ENCODE results near the gene CRKL. TPM values are rescaled to one million over a fixed set of nuclear protein-coding genes. Genes with fewer than 3 reads are reported as not detected.

CRKL gene
- polyA plus RNA-seq, 3 donors = 26.0 to 37.5 (median 29.4) TPM

DNA sequence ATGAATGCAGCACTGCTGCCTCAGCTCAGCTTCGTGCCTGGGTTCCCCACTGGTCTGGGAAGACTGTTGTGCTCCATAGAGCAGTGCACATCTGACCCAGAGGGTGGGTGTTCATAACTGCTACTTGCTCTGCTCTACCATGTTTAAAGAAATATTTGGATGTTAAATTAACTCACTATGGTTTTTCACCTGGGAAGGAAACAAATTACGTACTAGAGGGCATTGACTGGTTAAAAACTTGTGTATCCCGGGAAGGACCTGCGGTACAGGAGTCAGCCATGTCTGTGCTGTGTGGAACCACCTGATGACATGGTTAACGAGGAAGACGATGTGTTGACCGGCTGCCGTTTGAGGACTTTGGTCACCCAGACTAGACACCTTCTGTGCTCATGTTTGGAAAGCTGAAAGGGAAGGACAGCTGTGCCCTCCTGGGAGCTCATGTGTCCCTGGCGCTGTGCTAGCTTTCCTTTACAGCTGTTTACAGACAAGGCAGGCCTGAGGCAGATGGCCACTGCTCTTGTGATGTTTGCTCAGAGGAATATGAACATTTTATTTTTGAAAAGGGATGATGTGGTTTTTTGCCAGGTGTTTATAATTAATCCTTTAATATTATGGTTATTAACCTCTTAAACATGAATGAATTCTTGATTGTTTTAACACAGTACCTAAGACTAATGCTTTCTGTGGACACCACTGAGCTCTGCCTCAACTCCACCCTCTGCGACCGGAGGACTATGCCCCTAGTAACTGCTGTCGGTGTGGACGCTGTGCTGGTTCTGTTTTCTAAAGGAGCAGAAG lies 35.5 kb downstream of the CRKL start:
- H3K27me3 Mint-ChIP-seq (ENCODE audit: low read depth in 3 of 3) = no peaks in the 10 kb centered on the region
- no peak for DNase-seq
- H3K27ac ChIP-seq (ENCODE audit: low read depth in 1 of 2, low read length in 2 of 2) = peak overlapping the region in 1 of 2 donors; percentile 56
- H4K20me1 ChIP-seq (ENCODE audit: insufficient read depth, low read length) = peaks cover 73% of the 10 kb centered on the region
- H3K4me3 Mint-ChIP-seq = peak overlapping the region in 1 of 2 donors; percentile 1
- no peak overlapping the region for H3K4me3 ChIP-seq (replicated peaks in 1 of 3; ENCODE audit: low read depth in 2 of 3, low read length in 3 of 3)
- H3K9me3 Mint-ChIP-seq = no peaks in the 10 kb centered on the region
- H3K4me1 Mint-ChIP-seq = peaks cover 22% of the 10 kb centered on the region
- no peak overlapping the region for H3K4me2 ChIP-seq (replicated peaks; ENCODE audit: extremely low read depth, low read length, poor library complexity, severe bottlenecking)
- no peak overlapping the region for H2AFZ ChIP-seq (ENCODE audit: insufficient read depth, low read depth, low read length, poor library complexity, severe bottlenecking)
- H3K9ac ChIP-seq (ENCODE audit: insufficient read depth, low read length, poor library complexity, severe bottlenecking) = no peak overlapping the region
- peaks cover 48 to 54% of the 10 kb centered on the region in 2 donors for H3K36me3 Mint-ChIP-seq
- no peaks in the 10 kb centered on the region for H3K9me3 ChIP-seq (replicated peaks in 1 of 2; ENCODE audit: control insufficient read depth in 1 of 2, insufficient read depth in 1 of 2, low read length in 2 of 2)
- peaks cover 85% of the 10 kb centered on the region for H3K79me2 ChIP-seq (ENCODE audit: insufficient read depth, low read length)
- intact Hi-C loops (cut with micrococcal nuclease) = loop anchor here in 1 of 2 donors (10.0 kb wide), 1 partner anchor 68 kb away; no protein-coding TSS in a partner anchor
- H3K36me3 ChIP-seq (replicated peaks in 1 of 2; ENCODE audit: control insufficient read depth in 1 of 2, insufficient read depth in 2 of 2, low read length in 2 of 2) = peaks cover 45 to 67% of the 10 kb centered on the region in 2 donors
- TF ChIP-seq, protein P1, sequence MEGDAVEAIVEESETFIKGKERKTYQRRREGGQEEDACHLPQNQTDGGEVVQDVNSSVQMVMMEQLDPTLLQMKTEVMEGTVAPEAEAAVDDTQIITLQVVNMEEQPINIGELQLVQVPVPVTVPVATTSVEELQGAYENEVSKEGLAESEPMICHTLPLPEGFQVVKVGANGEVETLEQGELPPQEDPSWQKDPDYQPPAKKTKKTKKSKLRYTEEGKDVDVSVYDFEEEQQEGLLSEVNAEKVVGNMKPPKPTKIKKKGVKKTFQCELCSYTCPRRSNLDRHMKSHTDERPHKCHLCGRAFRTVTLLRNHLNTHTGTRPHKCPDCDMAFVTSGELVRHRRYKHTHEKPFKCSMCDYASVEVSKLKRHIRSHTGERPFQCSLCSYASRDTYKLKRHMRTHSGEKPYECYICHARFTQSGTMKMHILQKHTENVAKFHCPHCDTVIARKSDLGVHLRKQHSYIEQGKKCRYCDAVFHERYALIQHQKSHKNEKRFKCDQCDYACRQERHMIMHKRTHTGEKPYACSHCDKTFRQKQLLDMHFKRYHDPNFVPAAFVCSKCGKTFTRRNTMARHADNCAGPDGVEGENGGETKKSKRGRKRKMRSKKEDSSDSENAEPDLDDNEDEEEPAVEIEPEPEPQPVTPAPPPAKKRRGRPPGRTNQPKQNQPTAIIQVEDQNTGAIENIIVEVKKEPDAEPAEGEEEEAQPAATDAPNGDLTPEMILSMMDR (IDR thresholded peaks at IDR 0.05) = no peak
- 95% methylated on average over 10 of the region's 13 CpGs for WGBS (ENCODE audit: insufficient coverage)
- peak overlapping the region in 5 of 7 donors; percentile 3 to 58 (median 40) for H3K27ac Mint-ChIP-seq
- no peaks in the 10 kb centered on the region for H3K27me3 ChIP-seq (ENCODE audit: control insufficient read depth in 2 of 2, insufficient read depth in 2 of 2, low read length in 2 of 2)
- H3K4me1 ChIP-seq (ENCODE audit: control insufficient read depth in 1 of 2, insufficient read depth in 2 of 2, low read length in 2 of 2) = peaks cover 10 to 20% of the 10 kb centered on the region in 2 donors

DNA sequence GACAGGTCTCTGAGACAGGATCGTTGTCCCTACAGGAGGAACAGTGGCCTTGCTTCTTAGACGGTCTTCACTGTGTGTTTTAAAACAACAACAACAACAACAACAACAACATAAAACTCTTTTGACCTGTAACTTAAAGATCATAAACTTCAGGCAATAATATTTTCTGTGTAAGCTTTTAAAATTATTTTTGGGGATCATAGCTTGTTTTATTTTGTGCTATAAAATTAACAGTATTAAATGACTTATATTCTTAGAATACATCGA lies 36.1 kb downstream of the CRKL start:
- peaks cover 68% of the 10 kb centered on the region for H4K20me1 ChIP-seq (ENCODE audit: insufficient read depth, low read length)
- H3K27me3 ChIP-seq (ENCODE audit: control insufficient read depth in 2 of 2, insufficient read depth in 2 of 2, low read length in 2 of 2) = no peaks in the 10 kb centered on the region
- H3K4me1 ChIP-seq (ENCODE audit: control insufficient read depth in 1 of 2, insufficient read depth in 2 of 2, low read length in 2 of 2) = peaks cover 15 to 25% of the 10 kb centered on the region in 2 donors
- H3K27ac ChIP-seq (ENCODE audit: low read depth in 1 of 2, low read length in 2 of 2) = peak overlapping the region in 1 of 2 donors; percentile 56
- TF ChIP-seq, protein P1 (IDR thresholded peaks at IDR 0.05) = no peak
- no CpG with 5 or more reads among the region's 3 CpGs for WGBS (ENCODE audit: insufficient coverage)
- peaks cover 85% of the 10 kb centered on the region for H3K79me2 ChIP-seq (ENCODE audit: insufficient read depth, low read length)
- H3K36me3 ChIP-seq (replicated peaks in 1 of 2; ENCODE audit: control insufficient read depth in 1 of 2, insufficient read depth in 2 of 2, low read length in 2 of 2) = peaks cover 45 to 62% of the 10 kb centered on the region in 2 donors
- Mint-ChIP-seq H3K36me3 (peaks cover 47 to 53% of the 10 kb centered on the region in 2 donors), H3K4me1 (peaks cover 27% of the 10 kb centered on the region), H3K27me3 (ENCODE audit: low read depth in 3 of 3) (no peaks in the 10 kb centered on the region), H3K4me3 (no peak overlapping the region), H3K27ac (peak overlapping the region in 2 of 7 donors; percentile 32 to 58), H3K9me3 (no peaks in the 10 kb centered on the region)
- no peak overlapping the region for H3K4me2 ChIP-seq (replicated peaks; ENCODE audit: extremely low read depth, low read length, poor library complexity, severe bottlenecking)
- no peak overlapping the region for H3K9ac ChIP-seq (ENCODE audit: insufficient read depth, low read length, poor library complexity, severe bottlenecking)
- no peaks in the 10 kb centered on the region for H3K9me3 ChIP-seq (replicated peaks in 1 of 2; ENCODE audit: control insufficient read depth in 1 of 2, insufficient read depth in 1 of 2, low read length in 2 of 2)
- H2AFZ ChIP-seq (ENCODE audit: insufficient read depth, low read depth, low read length, poor library complexity, severe bottlenecking) = no peak overlapping the region
- no peak overlapping the region for H3K4me3 ChIP-seq (replicated peaks in 1 of 3; ENCODE audit: low read depth in 2 of 3, low read length in 3 of 3)
- intact Hi-C loops (cut with micrococcal nuclease) = loop anchor here in 1 of 2 donors (10.0 kb wide), 1 partner anchor 68 kb away; no protein-coding TSS in a partner anchor
- DNase-seq = no peak

All from CD14-positive monocyte (primary cell).